DMS 273 (cell line): ENCODE measurements around the gene MED27.

Source experiments
- DNase-seq: peaks from one replicate; lab custom pipeline; 2025; ENCODE audit not compliant: unreplicated experiment; lab: John Stamatoyannopoulos, UW

The MED27 gene

GRCh38 chr9:132044176-132044875 lies 35.3 kb downstream of the MED27 start:
- no peak for DNase-seq

DNA sequence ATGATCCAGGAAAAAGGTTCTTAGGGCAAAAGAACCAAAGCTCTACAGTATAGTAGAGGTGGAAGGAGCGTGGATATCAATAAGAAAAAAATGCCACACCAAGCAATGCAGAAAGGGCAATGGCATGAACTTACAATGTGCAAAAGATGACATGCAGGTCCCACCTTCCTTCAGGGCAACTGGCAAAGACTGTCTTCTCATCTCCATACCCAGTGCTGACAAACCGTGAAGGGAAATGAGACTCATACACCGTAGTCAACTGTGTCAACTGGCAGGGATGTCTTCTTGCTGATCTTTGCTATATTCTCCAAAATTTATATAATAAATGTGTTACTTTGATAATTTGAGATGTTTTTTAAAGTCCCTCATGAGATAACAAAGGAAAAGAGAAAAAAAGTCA lies 36.0 kb downstream of the MED27 start:
- DNase-seq: no peak

GRCh38 chr9:132042324-132042723 lies 37.3 kb downstream of the MED27 start:
- DNase-seq: peak; percentile 21

- peak; percentile 75 for DNase-seq
Measured at GRCh38 chr9:132041798-132042197, 37.9 kb downstream of the MED27 start.

- DNase-seq: peak; percentile 35
Measured at GRCh38 chr9:132040808-132041207, 38.9 kb downstream of the MED27 start.

GRCh38 chr9:132040246-132040645 lies 39.4 kb downstream of the MED27 start:
- no peak for DNase-seq

DNA sequence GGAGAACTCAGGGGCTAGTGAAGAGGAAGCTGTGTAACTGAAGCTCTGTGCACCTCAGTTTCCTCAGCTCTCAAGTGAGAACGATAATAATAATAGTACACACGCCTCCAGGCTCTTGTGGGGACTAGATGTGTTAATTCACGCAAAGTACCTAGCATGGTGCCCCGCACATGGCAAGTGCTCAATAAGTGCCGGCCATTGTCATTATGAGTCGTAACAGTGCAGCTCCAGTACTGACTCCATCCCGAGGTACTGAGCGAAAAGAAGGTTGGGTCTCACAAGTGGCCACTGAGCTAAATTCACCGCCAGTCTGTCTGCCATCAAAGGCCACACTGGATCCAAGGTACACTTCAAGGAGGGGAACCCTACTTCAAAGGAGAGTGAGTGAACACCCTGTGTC lies 40.4 kb downstream of the MED27 start:
- no peak for DNase-seq

DNA sequence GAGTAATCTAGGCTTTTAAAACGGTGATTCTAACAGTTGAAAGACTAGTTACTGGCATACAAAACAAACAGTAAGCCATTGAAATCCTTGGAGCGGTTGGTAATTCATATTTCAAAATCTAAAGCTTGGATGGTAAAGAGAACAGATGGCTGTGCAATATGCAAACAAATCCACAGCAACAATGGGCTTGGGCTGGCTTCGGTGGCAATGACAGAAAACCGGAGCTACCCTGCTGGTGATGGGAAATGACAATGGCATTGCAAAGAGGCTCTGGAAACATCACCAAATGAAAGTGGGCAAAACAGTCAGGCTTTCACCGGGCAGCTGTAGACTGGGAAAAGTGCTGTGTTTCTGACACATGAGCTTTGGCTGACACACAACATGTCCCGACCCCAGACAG lies 42.2 kb downstream of the MED27 start:
- no peak for DNase-seq

GRCh38 chr9:132036521-132036920 lies 43.1 kb downstream of the MED27 start:
- DNase-seq: no peak

- no peak for DNase-seq
Measured at GRCh38 chr9:132035679-132036078, 44.0 kb downstream of the MED27 start.

DNA sequence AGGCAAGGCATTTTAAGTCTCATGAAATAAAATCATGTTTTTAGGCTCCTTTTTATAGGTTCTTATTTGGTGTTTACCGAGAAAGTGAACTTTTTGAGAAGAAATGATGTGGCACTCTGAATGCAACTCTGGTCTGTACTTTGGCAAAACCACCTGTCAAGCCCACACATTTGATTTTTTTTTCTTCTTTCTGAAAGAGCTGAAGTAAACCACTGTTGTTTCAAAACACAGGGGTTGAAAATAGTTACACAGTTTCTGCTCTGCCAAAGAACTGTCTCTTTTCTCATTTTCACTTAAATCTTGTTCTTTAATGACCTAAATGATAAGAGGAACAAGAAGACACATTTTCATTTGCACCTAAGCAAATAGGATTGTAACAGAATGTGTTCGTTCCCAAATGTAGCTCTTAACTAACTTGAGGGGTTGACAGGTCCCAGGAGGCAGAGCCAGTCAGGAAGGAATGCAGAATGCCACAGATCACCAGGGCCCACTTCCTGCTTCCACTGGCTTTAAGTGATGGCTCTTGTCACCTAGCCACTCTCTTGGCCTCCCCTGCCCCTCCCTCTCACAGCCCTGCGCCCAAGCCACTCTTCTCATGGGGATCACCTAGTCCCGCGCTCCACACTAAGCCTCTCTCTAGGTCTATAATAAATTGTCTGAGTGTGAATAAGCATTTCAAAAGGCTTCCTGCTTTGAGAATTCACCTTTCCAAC lies 47.3 kb downstream of the MED27 start:
- DNase-seq: no peak

- no peak for DNase-seq
Measured at GRCh38 chr9:132031467-132032237, 48.0 kb downstream of the MED27 start.

DNA sequence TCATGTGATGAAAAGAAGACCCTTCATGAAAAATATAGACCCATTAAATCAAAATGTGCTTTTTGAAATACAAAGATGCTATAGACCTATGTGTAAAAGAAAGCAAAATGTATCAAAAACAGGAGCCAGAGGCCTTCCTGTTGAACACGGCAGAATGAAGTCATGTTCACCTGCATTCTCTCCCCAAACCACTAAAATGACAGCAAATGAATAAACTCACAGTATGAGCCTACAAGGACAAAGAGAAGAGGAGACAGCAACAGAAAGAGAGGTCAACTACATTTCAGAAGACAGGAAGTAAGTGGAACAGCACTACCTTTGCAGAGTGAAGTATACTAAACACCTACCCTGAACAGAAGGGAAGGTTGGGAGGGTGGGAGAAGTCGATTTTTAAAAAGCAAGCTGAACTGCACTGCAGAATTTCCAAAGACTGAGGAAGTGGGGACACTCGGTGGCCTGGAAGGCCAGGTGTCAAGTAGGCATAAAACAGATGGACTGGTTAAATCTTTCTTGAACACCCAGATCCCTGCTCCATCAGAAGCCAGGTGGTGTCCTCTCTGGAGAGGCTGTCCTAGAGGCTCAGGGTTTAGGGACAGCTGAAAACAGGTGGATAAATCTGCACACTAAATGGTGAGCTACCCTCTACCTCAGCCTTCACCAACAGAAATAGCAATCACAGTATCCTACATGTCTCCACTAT lies 48.9 kb downstream of the MED27 start:
- DNase-seq: no peak

DNA sequence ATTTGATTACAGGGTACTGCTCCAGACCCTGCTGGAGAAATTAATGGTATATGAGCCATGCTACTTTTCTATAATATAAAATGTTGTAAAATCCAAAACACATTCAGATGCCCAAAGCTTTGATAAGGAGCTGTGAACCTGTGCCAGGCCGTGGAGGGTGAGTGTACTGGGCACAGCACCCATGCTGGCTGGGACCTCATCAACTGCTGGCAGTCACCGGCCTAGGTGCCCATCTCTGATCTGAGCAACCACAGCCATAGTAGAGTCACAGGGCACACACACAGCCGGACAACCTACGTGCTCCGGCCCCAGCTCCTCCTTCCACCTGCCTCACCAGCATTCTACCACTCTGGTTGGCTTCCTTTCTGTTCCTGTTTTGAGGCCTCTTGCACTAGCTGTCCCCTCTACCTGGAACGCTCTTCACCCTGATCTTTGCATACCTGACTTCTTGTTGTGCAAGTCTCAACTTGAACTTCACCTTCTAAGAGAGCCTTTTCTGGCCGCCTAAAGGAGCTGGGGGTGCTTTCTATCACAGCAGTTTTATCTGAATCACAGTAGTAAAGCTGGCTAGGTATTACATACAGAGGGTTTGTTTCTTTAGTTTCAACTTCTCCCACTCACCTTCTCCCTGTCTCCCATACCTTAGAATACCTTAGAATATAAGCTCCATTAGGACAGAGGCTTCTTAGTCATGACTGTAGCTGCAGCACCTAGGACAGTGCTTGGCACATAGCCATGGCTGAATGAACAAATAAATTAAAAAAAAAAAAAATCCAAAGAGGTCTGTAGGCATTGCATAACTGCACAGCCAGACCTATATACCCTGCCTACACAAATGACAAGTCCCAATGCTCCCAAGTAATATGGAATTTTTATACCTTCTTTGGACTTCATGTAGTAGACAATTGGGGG lies 51.7 kb downstream of the MED27 start:
- no peak for DNase-seq

GRCh38 chr9:132026932-132027585 lies 52.6 kb downstream of the MED27 start:
- no peak for DNase-seq

GRCh38 chr9:132025766-132026165 lies 53.9 kb downstream of the MED27 start:
- DNase-seq: no peak

DNA sequence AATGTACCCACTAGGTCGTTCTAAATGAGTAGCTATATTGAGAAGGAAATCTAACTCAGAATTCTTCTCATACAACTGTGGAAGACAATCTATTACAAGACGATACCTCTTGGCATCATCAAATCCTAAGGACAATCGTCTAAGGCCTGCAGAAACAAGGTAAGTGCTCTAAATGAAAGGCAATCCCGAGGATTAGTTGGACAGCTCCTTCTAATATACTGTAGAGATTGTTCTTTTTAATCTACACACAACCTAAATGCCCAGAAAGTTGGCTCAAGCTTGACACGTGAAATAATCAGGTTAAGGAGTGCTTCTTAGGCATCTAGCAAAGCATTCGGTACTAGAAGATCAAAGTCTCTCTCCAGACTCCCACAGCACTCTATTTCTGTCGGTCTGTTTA lies 55.1 kb downstream of the MED27 start:
- DNase-seq: no peak

DNA sequence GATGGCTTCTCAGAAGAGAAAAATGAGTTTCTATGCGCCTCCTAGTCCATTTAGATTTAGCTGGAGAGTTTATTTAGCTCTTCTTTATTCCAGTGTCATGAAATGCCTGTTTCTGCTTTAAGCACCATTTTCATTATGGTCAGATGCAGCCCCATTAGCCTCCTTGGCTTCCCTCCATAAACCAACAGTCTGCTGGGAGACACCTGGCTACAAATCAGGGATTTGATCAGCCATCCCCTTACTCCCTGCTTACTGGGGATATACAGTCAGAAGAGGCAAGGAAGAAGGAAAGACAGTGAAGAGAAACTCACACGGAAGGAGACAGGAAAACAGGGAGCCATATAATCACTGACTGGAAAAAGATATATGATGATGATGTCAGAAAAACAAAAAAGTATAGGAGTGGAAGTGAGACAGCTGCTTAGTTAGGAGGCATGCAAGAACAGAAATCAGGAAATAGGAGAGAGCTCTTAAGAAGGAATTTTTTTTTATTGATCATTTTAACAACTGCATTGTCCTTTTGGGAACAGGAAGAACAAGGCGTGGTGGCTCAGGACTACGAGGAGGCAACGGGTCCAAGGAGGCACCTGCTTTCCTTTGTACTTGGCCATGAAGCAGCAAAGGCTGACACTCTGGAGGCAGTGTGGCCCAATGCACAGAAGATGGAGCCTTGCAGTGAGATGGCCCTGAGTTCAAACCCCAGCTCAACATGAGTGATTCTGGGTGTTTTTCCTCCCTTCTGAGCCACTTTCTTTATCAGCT lies 56.1 kb downstream of the MED27 start:
- peak; percentile 65 for DNase-seq
